Midbrain (tissue), 1 donor: ENCODE results near the gene FNTB.
"Not testable (repeated sequence)": the region's sequence is repeated elsewhere in the genome, so short reads cannot be mapped to it uniquely, and the experiment has no call there.

Experiments used
- DNase-seq: peaks from one replicate; lab custom pipeline; 2025; lab: John Stamatoyannopoulos, UW

FNTB gene

DNA sequence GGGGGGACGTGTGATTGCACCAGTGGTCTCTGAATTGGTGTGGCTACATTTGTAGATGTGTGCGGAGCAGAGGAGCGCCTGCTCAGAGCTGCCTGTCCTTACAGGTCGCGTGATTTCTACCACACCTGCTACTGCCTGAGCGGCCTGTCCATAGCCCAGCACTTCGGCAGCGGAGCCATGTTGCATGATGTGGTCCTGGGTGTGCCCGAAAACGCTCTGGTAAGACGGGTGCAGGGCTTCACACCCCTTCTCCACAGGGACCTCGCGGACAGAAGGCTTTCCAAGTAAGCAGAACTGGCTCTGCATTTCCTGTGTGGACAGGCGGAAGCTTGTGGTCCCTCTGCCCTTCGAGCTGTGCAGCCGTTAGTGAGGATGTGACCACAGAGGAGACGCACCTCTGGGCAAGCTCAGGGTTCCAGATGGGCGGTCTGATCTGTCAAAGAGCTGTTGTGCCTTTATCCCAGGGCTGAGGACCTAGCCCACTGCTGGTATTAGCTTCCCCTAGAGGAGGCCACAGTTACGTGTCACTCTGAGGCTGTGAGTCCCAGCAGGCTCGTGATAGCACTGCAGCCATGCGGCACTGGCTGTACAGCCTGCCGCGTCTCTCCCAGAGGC, 67.9 kb downstream of the FNTB start:
- no peak for DNase-seq

DNA sequence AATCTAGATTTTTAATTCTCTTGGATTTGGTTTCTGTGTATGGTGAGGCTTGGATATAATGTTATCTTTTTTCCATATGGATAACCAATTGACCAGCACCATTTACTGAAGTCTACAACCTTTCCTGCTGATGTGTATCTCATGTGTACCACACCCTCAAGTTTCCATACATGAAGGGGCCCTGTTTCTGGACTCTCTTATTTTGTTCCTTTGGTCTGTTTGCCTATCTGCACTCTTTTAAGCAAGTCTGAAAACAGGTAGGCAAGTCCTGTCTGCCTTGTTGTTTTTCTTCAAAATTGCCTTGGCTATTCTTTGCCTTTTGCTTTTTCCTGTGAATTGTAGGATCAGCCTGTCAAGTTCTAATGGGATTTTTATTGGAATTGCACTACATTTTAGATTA, 71.0 kb downstream of the FNTB start:
- DNase-seq = no peak

- DNase-seq = no peak
Observed at GRCh38 chr14:65062096-65063075, 75.7 kb downstream of the FNTB start.

- DNase-seq = no peak
Observed at GRCh38 chr14:65065719-65066118, 79.0 kb downstream of the FNTB start.

DNA sequence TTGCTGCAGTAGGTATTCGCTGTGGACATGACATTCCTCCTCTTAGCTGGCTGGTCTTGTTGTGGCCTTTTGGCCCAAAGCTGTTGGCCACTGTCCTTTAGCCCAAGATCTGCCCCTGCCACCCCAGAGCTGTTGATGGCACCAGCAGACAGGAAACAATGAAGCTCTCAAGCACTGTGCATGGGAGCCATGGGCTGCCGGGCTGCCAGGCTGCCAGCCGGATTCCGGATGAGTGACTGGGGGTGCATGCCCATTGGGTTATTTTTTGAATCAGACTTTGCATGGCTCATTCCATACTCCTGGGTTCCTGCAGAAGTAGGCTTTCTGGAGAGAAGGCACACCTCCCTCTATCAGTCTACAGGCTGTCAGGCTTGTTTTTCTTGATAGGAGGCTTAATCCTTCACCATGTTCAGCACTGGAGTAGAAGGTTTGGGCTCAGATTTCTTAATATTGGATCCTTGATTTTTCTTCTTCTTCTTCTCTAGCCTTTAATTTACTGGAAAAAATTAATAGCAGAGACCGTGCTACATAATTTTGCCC, 83.2 kb downstream of the FNTB start:
- no peak for DNase-seq

GRCh38 chr14:65070471-65070976, 83.8 kb downstream of the FNTB start:
- no peak for DNase-seq

DNA sequence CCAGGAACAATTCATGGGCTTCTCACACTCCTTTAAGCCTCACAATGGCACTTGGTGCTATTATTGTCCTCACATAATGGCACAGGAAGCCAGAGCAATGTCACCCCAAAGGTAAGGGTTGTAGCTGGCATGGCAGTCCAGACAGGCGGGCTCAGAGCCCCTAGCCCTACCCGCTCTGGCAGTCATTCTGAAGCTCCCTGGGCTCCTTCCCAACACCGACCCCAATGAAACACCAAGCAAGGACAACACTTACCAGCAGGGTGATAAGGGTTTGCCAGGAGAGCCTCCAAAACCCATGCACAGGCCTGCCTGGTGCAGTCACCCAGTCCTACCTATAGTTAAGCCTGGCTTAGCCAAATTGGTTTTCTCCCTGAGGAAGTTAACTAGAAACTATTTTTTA, 84.8 kb downstream of the FNTB start:
- no peak for DNase-seq

GRCh38 chr14:65072256-65072655, 85.6 kb downstream of the FNTB start:
- no peak for DNase-seq

DNA sequence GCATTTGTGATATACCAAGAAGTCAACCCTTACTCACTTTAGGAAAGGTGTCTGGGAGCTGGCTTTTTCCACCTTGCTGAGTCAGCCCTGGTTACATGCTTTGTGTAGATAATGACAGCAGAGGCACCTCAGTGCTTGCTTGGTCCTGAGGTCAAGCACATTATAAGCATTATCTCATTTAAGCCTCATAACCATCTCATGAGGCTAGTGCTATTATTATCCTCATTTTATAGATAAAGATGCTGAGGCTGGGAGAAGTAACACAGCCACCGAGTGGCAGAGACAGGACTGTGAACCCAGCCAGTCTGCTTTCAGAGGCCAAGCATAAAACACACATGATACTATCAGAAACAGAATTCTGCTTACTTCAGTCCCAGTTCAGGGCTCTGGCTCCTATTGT, 86.2 kb downstream of the FNTB start:
- no peak for DNase-seq

- no peak for DNase-seq
Observed at GRCh38 chr14:65073605-65074201, 87.0 kb downstream of the FNTB start.

DNA sequence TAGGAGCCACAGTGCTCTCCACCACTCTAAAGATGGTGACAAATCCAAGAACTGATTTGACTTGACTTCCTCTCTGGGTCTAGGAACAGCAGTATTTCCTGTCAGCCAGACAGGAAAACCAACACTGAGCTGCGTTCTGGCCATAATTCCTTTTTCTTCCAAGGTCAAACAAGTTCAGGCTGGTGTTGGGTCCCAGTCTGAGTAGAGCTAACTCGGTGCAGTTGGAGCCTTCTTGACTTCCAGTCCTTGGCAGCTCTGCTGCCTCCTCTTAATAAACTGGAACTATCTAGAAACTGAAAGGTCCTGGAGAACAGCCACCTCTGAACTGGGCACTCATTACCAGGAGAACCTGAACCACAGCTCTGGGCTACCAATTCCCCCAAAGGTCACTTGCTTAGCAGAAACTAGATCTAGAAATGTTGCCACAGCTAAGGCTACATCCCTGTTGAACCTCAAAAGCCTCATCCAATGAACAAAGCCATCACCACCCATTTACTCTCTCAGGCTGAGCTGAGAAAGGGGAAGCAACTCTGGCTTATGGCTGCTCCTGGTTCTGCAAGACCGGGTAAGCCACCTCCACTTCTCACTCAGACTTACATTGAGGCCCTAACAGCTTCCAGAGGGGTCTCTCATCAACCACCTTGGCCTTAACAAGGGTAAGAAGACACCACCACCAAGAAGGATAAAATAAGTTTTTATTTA, 87.9 kb downstream of the FNTB start:
- DNase-seq = no peak

- no peak for DNase-seq
Observed at GRCh38 chr14:65075628-65076325, 89.1 kb downstream of the FNTB start.

DNA sequence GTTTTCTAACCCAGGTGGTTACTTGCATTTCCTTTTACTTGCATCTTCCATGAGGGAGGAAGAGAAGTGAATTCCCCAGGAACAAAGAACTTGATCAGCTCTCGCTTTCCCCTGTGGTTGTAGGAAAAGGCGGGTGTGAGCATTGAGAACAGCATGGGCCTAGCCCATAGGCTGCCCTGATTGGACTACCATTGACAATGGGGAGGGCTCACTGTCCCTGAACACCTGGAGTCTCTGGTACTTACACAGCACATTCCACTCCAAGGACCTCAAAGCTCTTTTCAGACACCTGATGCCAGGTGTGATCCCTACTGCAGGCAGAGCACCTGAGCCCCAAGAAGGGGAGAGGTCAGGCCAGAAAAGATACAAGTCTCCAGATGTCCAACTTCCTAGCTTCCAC, 90.6 kb downstream of the FNTB start:
- DNase-seq = no peak

DNA sequence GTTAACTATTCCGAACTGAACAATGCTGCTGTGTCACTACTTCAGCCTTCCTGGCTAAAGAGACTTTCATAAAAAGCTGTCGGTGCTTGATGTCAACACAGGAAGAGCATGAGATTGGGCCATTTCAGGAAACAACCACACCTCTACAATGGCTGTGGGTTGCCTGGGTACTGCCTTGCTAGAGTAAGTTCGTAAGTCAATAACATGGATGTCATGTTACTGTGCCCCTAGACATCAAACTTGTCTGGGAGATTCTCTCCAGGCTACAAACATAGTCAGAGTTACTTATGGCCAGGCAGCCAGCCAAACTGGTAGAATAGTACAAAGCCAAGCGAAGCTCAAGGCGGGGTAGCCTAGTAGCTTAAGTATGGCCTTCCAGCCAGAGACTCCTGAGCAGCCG, 92.5 kb downstream of the FNTB start:
- DNase-seq = no peak

DNA sequence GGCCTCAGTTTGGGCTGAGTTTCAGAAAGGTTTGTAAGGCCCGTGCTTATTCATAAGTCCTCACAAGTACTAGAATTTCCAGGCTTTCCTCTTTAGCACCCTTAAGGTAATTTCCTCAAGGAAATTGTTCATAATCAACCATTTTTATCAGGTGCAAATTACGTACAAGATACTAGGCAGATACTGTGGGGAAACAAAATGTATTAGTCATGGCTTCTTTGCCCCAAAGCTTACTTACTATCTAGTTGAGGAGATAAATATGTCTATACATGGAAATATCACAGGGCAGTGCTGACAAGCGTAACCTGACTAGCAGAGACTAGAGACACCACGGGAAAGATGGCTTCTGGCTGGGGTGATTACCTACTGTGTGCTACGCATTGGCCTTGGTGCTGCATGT, 93.1 kb downstream of the FNTB start:
- no peak for DNase-seq

DNA sequence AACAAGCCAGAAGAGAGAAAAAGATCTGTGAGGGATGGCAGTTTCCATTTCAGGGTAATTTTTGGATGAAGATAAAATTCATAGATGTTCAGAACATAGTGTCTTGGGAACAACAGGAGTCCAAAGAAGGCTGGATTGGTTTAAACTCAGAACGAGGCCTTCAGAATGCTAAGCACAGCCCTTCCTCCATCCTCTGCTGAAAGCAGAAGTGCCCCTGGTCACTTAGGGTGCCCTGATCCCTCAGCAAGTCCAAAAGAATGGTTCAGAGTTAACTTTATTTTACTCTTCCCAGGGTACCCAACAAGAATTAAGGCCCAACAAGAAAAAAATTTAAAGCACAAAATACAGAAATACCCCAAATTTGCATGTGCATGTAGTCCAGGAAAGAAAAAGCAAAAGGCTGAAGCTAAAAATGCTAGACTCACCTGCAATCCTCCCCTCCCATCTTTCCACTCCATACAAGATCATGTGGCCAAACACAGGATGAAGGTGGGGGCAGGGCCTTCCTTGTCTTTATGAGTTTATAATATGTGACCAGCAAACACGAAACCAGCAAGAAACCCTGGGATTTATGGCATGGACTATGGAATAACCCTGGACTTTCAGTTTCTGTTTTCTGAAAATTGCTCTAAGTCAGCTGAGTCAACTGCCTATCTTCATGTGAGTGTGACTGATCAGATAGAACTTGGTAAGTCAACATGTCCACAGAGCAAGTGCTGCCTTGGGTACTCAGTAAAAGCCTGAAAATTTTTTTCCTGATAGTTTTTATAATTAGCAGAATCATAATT, 94.5 kb downstream of the FNTB start:
- no peak for DNase-seq

GRCh38 chr14:65082930-65083329, 96.2 kb downstream of the FNTB start:
- DNase-seq = no peak

GRCh38 chr14:65084554-65085505, 98.1 kb downstream of the FNTB start:
- DNase-seq = no peak

GRCh38 chr14:65086686-65087085, 100.0 kb downstream of the FNTB start:
- DNase-seq = not testable (repeated sequence)
